Central memory CD8-positive, alpha-beta T cell (primary cell): Measurements from ENCODE around the gene ZNF232.
"Not testable (repeated sequence)": the region's sequence is repeated elsewhere in the genome, so short reads cannot be mapped to it uniquely, and the experiment has no call there.

ENCODE experiments used
- ATAC-seq: fragments of 150-1000 bp; cut with Tn5 transposase; replicated peaks from 2 replicates; pipeline ENCODE4 v1.10.0; 2022; ENCODE audit warnings: mild to moderate bottlenecking, moderate FRiP score, moderate number of reproducible peaks; ENCODE audit not compliant: poor library complexity, severe bottlenecking; ENCODE audit errors: extremely low read depth
- DNase-seq, 2 donors: peaks; one replicate each; pipeline ENCODE4 v3.0.0; 2021; ENCODE audit warnings: low spot score in 2 of 2
- H3K27ac Mint-ChIP-seq: one replicate; pipeline ENCODE4 v1.8.0; 2022; ENCODE audit warnings: low read depth, mild to moderate bottlenecking, moderate library complexity, mixed read lengths
- H3K27me3 Mint-ChIP-seq: one replicate; pipeline ENCODE4 v1.8.0; 2022; ENCODE audit warnings: mixed read lengths
- H3K36me3 Mint-ChIP-seq: one replicate; pipeline ENCODE4 v1.8.0; 2022; ENCODE audit warnings: mild to moderate bottlenecking, moderate library complexity, mixed read lengths; ENCODE audit not compliant: insufficient read depth
- H3K4me1 Mint-ChIP-seq: one replicate; pipeline ENCODE4 v1.8.0; 2022; ENCODE audit warnings: mixed read lengths
- H3K4me3 Mint-ChIP-seq: one replicate; pipeline ENCODE4 v1.8.0; 2022; ENCODE audit warnings: mild to moderate bottlenecking, moderate library complexity, mixed read lengths
- H3K9me3 Mint-ChIP-seq: one replicate; pipeline ENCODE4 v1.8.0; 2022; ENCODE audit warnings: mixed read lengths

The ZNF232 gene

GRCh38 chr17:5075472-5075871, 36.2 kb downstream of the ZNF232 start:
- H3K36me3 Mint-ChIP-seq, ATAC-seq, H3K9me3 Mint-ChIP-seq, H3K4me3 Mint-ChIP-seq, DNase-seq, H3K27ac Mint-ChIP-seq, H3K27me3 Mint-ChIP-seq: not testable (repeated sequence)
- peaks cover 20% of the 10 kb centered on the region for H3K4me1 Mint-ChIP-seq

GRCh38 chr17:5069724-5070123, 42.0 kb downstream of the ZNF232 start:
- no peak for ATAC-seq
- DNase-seq = no peak
- H3K4me1 Mint-ChIP-seq = no peaks in the 10 kb centered on the region
- no peaks in the 10 kb centered on the region for H3K9me3 Mint-ChIP-seq
- H3K4me3 Mint-ChIP-seq = no peak overlapping the region
- H3K27ac Mint-ChIP-seq = no peak overlapping the region
- no peaks in the 10 kb centered on the region for H3K27me3 Mint-ChIP-seq
- peaks cover 2% of the 10 kb centered on the region for H3K36me3 Mint-ChIP-seq

GRCh38 chr17:5068236-5068635, 43.4 kb downstream of the ZNF232 start:
- H3K36me3 Mint-ChIP-seq = peaks cover 2% of the 10 kb centered on the region
- no peaks in the 10 kb centered on the region for H3K27me3 Mint-ChIP-seq
- H3K4me3 Mint-ChIP-seq = no peak overlapping the region
- H3K9me3 Mint-ChIP-seq = no peaks in the 10 kb centered on the region
- no peak for ATAC-seq
- no peaks in the 10 kb centered on the region for H3K4me1 Mint-ChIP-seq
- no peak overlapping the region for H3K27ac Mint-ChIP-seq
- no peak for DNase-seq

GRCh38 chr17:5065227-5065744, 46.4 kb downstream of the ZNF232 start:
- Mint-ChIP-seq H3K4me1 (no peaks in the 10 kb centered on the region), H3K4me3 (no peak overlapping the region), H3K36me3 (no peaks in the 10 kb centered on the region), H3K27ac (no peak overlapping the region), H3K9me3 (no peaks in the 10 kb centered on the region), H3K27me3 (no peaks in the 10 kb centered on the region)
- DNase-seq (no peak), ATAC-seq (no peak)
